NCI-H748 treated with DMSO at 0.1 percent for 48 hours (cell line): ENCODE results near the gene GALNS.

Source experiments
- DNase-seq: peaks from one replicate; lab custom pipeline; 2025; lab: John Stamatoyannopoulos, UW

GALNS gene

DNA sequence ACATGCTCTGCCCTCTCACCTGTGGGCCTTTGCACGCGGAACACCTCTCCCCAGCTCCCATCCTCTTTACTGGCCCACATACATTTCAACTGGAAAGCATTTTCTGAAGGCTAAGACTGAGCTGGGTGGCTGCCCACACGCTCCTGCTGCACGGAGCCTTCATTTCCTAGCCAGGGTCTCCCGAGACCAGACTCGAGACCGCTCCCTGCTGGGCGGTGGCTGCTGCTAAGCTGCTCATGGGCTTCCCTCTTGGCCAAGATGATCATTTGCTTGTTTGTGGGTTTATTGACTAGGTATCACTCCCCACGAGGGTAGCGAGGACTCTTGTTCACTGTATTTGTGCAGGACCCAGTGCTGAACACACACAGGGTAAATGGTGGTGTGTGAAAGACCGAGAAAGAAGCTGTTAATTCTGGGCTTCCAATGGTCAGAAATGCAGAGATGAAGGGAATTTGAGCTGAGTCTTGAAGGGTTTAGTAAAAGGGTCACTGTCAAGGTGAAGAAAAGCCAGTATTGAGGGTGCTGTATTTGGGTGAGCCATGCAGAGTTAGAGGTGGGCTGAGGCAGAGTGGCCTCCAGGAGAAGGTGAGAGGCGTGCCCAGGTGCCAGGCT is 1.1 kb upstream of the GALNS start:
- DNase-seq, result no peak

GRCh38 chr16:88856122-88856827 is 472 bp downstream of the GALNS start:
- no peak for DNase-seq

DNA sequence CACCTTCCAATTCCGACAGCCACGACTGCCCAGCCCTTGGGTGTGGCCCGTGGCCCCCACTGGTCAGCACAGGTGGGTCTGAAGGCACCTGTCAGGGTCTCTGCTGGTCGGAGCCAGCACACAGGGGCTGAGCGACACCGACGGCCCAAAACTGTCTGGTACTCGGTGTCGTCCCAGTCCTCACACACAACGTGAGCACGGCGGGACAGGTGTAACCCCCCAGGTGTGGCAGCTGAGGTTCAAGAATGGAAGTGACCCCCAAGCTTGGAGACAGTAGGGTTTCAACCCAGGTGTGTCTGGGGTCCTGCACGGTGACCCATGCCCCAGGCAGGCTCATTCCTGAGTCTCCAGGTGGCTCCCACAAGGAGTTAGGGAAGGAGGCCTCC is 1.0 kb downstream of the GALNS start:
- DNase-seq, result no peak

- DNase-seq, result no peak
These were observed 1.6 kb downstream of the GALNS start for GRCh38 chr16:88855176-88855575.

- no peak for DNase-seq
These were observed 2.2 kb downstream of the GALNS start for GRCh38 chr16:88854306-88855111.

DNA sequence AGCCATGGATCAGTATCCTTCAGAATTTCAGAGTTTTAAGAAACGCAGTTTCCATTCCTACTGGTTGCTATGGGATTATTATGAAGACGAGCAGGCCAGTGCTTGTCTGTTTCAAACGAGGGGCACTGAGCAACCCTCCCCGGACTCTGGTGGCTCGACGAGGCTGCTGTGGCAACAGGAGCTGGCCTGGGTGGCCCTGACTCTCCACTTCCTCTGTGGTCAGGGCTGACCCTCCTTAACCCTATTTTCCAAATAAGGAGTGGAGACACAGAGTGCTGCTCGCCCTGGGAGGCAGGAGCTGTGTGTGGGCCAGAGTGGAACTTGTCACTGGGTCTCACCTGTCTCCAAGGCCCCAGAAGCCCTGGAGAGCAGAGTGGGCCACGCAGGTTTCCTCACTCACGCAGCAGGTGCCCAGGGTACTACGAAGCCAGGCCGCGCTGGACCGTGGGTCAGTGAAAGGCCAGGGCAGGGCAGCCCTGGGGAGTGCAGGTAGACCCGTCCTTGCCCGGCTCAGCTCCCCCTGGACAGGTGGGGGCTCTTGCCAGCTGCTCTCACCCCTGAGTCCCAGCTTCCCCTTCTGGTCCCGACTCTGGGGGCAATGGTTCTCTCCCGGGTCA is 3.3 kb downstream of the GALNS start:
- DNase-seq, result no peak

DNA sequence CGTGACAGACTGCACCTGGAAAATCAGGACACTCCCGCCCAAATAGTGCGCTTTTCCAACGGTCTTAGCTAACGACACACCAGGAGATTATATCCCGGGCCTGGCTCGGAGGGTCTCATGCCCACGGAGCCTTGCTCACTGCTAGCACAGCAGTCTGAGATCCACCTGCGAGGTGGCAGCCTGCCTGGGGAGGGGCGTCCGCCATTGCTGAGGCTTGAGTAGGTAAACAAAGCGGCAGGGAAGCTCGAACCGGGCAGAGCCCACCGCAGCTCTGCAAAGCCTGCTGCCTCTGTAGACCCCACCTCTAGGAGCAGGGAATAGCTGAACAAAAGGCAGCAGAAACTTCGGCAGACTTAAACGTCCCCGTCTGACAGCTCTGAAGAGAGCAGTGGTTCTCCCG is 5.1 kb downstream of the GALNS start:
- no peak for DNase-seq

GRCh38 chr16:88850531-88851199 is 6.1 kb downstream of the GALNS start:
- no peak for DNase-seq

- DNase-seq, result no peak
These were observed 8.2 kb downstream of the GALNS start for GRCh38 chr16:88848557-88848956.

DNA sequence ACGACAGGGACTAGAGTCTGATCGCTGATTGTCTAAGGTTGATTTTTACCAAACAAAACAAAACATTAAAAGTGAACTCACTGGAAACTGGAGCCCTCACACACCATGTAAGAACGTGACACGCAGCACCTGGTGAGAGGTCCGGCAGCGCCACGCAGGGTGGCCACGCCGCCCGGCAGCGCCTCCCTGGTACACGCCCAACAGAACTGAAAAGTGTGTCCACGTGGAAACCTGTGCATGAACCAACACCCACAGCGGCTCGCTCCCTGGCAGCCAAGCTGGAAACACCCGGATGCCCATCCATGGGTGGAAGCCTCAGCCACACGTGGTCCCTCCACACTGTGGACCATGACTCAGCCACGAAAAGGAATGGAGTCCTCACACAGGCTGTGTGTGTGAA is 9.1 kb downstream of the GALNS start:
- no peak for DNase-seq

- no peak for DNase-seq
These were observed 10.7 kb downstream of the GALNS start for GRCh38 chr16:88846088-88846487.

- DNase-seq, result no peak
These were observed 12.2 kb downstream of the GALNS start for GRCh38 chr16:88844419-88845036.

- no peak for DNase-seq
These were observed 13.5 kb downstream of the GALNS start for GRCh38 chr16:88843256-88843655.

DNA sequence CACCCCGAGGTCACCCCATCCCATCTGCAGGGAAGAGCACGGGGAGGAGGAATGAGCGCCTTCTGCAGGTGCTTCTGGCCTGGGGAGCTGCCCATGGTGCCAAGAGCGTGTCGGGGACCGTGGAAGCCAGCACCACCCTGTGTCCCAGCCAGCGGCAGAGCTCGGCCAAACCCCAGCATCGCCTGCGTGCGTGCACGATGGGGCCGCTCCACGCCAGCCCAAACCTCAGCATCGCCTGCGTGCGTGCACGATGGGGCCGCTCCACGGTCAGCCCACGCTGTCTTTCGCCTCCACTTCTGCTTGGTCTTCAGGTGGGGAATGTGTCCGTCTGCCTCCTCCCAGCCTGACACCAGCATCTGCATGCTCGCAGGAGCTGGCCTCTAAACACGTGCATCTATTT is 13.9 kb downstream of the GALNS start:
- no peak for DNase-seq

- DNase-seq, result no peak
These were observed 14.4 kb downstream of the GALNS start for GRCh38 chr16:88842308-88842756.

GRCh38 chr16:88841521-88842307 is 15.0 kb downstream of the GALNS start:
- DNase-seq, result no peak

DNA sequence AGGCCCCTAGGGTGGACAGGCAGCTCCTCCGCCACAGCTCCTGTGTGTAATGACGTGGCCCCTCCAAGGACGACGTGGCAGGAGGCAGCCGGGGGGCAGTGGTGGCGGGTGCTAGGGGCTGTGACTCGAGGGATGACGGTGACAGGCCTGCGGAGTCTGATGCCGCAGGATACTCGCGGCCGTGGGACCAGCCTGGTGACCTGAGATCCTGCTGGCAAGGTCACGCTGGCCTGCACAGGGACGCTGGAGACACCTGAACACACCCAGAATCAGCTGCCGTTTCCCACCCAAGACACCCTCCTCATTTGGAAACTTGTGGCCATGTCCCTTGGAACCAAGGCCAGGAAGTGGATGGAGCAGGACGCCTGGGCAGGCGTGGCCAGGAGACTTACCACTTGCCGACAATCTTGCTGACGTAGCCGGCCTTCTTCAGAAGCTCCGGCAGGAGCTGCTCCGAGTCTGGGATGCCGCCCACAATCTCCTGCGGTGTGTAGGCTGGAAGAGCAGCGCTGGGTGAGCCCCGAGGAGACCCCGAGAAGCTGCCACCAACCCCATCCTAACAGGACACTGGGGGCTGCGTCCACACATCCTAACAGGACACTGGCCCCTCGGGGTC is 16.0 kb downstream of the GALNS start:
- no peak for DNase-seq

DNA sequence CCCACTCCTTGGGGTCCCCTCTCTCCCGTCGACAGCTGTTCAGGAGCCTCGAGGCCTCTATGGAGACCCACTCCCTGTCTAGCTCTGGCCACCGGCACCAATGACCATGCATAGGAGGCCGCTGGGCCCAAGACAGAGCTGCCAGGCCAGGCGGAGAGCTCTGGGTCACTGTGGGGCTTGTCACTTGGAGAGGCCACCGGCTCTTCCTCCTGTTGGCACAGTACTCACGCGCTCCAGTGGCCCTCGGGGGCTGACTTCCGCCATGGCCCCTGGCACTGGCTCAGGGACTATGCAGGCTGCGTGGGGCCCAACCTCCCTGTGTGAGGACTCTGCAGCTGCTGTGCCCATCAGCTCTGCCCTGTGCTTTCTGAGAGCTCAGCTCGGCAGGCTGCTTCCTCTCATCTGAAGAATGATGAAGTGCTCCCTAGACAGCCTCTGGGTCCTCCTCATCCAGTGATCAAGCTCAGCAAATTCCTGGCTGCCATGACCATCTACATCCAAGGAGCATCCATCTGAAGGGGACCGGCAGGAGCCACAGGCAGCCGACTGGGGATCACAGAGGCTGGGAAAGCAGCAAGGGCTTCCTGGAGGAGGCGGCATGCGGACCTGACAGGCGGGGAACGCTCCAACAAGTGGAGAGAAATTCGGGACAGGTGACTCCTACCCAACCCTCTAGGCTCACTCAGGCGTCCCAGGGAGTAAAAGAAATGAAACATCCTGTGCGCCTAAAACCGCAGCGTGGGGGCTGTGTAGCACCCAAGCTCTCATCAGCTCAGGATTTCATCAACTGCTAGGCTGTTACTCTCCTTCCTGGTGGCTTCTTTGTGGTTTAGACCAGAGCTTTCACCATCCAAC is 16.8 kb downstream of the GALNS start:
- DNase-seq, result no peak

GRCh38 chr16:88839026-88839529 is 17.7 kb downstream of the GALNS start:
- DNase-seq, result no peak
